C1 segment of cervical spinal cord (tissue), 14 donors: Measurements from ENCODE around the gene SMG6.
"Not testable (repeated sequence)": the region's sequence is repeated elsewhere in the genome, so short reads cannot be mapped to it uniquely, and the experiment has no call there.

ENCODE experiments used
- DNase-seq, 14 donors: peaks; one replicate each; lab custom pipeline; 2025; lab: John Stamatoyannopoulos, UW

Gene SMG6

DNA sequence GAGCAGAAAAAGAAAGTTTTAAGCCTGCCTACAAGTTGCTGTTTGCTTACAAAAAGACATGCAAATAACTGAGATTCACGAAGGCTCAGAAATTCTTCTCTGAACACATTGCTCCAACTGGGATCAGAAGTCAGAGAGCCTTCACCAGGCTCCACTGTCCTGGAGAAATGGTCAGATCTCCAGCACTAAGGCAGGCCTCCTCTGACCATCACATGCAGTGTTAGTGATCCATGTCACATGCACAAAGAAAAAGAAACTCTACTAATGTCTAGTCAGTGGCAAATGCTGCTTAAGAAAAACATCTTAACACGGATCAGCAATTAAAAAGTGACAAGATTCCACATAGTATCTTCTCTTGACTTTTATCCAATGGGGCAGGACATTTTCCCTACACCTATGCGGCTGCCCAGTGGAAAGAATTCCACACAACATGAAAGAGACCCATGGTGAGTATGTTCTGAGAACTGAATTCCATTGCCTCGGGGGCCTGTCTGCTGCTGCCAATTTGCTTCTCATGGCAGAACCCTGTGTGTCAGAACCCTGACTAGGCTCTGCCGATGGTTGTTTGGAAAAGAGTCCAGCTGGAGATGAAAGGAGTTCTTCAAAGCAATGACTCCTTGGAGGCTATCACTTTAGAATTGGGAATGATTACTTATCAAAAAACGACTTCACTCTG lies 152.1 kb downstream of the SMG6 start:
- no peak for DNase-seq

DNA sequence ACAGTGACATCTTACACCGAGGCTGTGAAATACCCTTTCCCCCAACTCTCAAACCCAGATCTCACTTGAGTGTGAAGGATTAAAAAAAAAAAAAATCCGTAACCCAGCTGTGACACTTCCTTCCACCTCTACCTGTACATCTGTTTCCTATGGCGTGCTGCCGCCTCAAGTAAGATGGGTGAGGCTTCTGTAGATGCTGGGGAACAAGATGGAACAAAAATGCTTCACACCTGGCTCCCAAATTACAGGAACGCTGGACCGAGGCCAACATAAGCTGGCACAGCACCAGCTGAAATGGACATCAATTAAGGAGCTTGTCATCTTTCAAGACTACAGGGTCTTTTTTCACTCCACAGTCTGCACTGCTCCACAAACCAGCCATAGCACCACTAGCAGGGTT lies 152.8 kb downstream of the SMG6 start:
- DNase-seq: no peak

DNA sequence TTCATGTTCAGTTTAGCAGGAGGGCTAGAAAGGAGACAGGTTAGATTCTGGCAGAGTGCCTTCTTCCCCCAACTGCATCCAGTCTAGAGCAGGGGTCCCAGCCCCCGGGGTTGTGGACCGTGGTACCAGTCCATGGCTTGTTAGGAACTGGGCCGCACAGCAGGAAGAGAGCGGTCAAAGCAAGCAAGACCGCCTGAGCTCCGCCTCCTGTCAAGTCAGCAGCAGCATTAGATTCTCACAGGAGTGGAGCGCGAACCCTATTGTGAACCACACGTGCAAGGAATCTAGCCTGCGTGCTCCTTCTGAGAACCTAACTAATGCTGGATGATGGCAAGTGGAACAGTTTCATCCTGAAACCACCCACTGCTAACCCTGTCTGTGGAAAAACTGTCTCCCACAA lies 153.7 kb downstream of the SMG6 start:
- DNase-seq: no peak

DNA sequence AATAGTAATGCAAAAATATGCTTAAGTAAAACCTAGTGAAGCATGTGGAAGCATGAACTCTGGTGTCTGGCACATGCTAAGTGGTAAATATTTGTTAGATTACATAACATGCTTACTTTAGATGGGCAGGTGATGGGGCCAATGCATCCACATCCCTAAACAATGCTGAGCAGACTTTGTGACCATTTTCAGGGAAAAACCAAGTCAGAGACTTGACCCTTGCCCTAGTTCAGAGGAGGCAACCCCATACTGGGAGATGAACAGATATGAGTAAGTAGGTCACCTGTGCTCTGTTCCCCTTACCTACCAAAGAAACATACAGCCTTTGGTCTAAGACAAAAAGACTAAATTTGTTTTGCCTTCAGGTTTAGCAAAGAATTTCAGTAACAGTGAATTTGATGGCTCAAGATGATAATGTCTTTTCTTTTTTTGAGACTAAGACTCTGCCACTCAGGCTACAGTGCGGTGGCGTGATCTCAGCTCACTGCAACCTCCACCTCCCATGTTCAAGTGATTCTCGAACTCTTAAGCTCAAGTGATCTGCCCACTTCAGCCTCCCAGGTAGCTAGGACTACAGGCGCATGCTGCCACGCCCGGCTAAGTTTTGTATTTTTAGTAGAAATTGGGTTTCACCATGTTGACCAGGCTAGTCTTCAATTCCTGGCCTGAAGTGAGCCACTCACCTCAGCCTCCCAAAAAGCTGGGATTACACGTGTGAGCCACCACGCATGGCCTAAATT lies 157.3 kb downstream of the SMG6 start:
- no peak for DNase-seq

DNA sequence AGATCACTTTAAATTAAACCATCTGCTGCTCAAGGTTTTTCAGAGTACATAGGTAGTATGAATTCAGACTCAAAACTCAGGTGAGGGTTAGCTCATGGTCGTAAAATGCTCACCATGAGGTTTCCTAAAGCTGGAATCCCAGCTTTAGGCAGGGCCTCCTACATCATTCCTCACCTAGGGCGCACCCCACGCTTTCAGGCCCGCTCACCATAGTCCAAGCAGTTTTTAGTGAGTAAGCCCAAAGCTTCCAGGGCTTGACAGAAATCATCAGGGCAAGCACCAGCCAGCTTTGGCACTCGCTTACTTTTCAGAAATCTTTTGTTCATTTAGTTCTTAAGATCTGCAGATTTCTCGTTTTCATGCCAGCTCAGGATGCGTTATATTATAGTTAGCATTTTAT lies 158.9 kb downstream of the SMG6 start:
- DNase-seq: no peak

DNA sequence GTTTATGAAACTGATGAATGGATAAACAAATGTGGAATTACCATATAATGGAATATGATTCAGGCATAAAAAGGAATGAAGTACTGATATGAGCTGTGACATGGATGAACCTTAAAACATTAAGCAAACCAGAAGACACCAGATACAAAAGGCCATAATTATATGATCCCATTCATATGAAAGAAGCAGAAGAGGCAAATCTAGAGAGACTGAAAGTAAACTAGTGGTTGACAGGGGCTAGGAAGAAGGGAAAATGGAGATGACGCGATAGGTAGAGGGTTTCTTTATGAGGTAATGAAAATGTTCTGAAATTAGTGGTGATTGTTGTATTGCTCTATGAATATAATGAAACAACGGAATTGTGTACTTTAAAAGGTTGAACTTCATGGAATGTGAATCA lies 160.3 kb downstream of the SMG6 start:
- DNase-seq: no peak

DNA sequence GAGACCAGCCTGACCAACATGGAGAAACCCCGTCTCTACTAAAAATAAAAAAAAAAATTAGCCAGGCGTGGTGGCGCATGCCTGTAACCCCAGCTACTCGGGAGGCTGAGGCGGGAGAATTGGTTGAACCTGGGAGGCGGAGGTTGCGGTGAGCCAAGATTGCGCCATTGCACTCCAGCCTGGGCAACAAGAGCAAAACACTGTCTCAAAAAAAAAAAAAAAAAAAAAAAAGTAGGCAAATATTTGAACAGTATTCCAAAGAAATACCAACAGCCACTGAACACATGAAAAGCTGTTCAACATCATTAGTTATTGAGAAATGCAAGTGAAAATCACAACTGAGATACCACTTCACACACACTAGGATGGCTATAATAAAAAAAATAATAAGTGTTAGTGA lies 160.9 kb downstream of the SMG6 start:
- DNase-seq: not testable (repeated sequence)

DNA sequence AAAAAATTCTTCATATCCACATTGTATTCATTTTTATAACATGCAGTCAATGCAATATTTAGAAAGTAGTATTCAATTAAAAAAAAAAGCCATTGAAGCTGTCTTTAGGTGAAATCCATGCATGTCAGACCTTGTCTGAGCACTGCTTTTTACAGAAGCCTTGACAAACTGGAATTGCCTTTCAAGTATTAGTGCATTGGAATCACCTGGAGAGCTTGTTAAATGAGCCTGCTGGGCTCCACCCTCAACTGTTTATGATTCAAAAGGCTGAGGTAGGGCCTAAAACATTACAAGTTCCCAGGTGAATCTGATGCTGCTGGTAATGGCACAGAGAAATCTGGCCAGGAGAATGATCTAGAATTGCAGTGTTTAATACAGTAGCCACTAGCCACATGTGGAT lies 162.9 kb downstream of the SMG6 start:
- DNase-seq: no peak

DNA sequence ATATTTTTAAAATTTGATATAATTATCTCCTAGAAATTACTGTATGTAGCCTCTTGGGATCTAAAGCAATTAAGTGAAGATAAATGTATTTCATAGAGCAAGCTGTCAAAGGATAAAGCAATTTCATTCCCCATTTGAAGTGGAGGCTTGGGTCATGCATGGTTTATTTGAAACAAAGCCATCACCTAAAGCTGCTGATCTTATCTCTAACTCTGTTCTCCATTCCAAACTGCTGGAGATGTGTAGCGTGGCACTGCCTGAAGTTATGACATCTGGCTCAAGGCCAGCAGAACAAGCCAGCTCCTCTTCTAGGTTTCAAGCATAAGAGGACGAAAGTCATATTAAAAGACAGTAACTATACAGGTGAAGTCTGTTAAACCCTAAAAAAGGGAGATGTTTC lies 164.8 kb downstream of the SMG6 start:
- no peak for DNase-seq

DNA sequence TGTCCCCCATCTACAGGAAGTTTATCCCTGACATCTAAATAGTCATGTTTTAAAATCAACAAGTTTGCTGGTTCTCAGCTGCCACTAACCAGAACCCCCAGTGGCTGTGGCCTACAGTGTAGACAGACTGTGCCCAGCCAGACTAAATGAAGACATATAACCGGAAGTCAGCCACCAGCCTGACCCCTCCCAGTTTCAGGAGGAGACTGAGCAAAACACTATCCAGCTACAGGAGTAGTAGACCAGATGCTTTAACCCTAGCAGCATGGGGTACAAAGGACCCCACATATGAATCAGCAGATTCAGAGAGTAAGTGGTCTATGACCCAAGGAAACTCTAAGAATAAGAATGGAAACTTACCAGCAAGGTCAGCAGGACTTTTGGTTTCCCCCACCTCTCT lies 165.3 kb downstream of the SMG6 start:
- no peak for DNase-seq

DNA sequence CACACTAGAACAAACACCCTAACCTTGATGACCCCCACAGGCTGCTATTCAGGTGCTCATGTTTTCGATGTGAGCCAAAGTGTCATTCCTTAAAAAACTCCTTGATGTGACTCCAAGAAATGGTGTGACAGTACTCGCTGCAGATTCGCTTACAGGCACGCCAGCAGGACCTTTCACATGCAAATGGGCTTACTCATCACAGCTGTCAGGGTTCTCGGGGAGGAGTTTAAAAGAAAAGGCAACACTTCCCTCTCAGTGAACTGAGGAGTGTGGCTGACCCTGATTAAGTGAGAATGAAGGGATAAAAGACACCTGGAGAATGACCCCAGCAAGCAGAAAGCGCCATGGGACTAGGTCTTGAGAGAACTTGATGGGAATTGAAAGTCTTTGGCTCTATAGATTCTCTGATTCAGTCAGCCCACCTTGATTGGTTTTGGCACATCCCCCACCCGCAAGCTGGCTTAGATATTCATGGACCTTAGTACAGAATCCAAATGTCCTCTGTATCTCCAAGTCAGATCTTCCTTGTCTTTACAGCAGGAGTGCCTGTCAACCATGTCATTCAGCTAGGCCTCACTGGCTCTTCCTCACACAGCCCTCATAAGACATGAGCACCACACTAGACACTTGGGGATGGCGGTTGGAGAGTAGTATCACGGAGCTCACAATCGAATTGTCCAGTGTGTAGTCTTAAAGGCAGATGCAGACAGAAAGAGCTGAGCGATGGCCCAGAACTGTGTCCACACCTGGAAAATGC lies 166.1 kb downstream of the SMG6 start:
- no peak for DNase-seq

DNA sequence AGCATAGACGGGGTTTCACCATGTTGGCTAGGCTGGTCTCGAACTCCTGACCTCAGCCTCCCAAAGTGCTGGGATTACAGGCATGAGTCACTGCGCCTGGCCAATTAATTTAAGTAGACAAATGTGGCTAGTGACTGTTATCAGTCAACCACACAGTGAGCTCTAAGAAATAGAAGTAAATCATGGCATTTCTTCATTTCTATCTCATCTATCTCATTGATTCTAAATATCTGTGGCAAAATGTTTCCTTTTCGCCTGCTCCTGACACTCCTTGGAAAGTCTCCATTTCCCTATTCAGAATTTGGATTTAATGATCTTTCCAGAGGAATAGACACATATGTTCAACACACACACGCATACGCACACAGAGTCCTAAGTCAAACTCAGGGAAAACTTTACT lies 167.3 kb downstream of the SMG6 start:
- no peak for DNase-seq

DNA sequence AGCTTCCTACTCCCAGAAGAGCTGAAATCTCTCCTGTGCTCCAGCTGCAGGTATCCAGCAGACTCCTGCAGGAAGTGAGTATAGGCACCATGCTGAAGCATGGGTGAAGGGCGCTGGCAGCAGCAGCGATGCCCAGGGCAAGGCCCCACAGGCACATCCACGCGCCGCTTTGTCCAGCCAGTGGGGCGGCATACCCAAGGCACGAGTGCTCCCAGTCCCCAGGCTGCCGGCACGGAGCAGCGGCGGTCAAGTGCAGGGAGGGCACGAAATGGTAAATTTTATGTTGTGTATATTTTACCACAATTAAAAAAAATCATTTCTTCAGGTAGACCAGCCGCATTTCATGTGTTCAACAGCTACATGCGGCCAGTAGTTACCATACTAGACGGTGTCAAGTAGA lies 175.6 kb downstream of the SMG6 start:
- DNase-seq: no peak

DNA sequence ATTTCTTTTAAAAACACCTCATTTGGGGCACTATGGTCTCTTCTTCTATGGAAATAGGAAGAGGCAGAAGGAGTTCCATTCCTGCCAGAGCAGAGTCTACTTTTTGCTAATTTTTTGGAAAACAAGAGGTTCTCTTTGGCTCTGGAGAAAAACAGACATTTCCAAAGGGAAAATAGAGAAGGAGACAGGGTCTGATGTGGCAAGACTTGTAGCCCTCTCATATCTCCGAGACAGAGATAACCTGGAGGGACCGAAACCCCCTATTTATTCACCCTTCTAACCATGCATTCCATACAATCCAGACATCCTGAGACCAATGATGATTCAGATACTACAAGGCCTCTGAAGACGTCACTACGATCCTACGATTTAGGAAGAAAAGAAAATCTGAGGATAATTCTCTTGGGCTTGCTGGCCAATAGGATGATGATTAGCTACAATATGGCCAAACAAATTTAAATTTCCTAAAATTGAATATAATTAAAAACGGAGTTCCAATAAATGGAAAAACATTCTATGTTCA lies 178.5 kb downstream of the SMG6 start:
- no peak for DNase-seq

DNA sequence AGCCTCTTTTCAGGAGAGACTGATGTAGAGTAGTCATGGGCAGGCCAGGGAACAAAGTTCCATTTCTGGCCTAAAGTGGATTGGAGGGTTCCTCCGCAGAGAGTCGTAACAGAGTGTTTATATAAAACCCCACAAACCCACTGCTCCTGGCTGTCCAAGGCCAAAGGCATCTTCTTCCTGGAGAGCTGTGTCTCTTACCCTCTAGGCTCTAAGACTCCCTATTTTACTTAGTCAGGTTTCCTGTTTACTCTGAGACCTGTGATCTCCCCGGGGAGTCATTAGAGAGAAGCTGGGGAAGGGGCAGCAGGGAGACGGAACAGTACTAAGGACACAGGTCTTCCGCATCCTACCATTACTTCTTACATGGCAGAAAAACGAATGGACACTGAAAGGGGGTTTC lies 179.2 kb downstream of the SMG6 start:
- no peak for DNase-seq

DNA sequence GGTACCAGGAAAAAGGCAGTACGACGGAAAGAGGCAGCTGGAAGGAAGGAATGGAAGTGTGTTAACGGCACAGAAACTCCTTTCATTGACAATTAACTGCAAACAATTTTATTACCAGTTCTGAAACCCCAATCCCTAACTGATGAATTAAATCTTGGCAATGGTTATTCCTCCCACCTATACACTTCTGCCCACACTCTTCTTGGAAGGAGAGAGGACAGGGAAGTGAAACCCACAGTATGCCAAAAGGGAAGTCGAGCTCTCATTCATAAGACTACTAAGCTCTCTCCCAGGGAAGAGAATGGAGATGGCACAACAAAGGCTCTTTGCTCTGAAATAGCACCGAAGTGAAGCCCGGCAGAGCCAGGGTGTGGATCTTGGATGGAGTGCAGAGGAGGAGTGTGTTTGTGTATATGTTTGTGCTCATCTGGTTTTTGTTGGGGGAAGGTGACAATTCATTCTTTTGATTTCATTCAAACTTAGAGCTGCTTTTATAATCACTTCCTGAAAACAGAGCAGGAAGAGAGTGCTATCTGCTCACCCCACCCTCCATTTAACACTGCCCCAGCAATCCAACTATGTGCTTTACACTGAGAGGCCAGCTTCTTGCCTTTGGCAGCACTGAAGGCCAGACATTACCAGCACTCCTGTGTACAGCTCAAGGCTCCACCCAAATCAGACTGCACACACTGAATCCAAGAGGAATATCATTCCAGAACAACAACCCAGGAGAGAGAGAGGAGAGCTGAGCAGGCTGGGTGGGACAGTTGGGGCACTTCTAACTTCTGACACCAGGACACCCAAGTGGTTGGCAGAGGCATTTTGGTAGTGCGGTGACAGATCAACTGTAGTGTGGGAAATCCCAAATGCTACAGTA lies 180.0 kb downstream of the SMG6 start:
- DNase-seq: peak in 9 of 14 donors; percentile 7 to 45 (median 25)

DNA sequence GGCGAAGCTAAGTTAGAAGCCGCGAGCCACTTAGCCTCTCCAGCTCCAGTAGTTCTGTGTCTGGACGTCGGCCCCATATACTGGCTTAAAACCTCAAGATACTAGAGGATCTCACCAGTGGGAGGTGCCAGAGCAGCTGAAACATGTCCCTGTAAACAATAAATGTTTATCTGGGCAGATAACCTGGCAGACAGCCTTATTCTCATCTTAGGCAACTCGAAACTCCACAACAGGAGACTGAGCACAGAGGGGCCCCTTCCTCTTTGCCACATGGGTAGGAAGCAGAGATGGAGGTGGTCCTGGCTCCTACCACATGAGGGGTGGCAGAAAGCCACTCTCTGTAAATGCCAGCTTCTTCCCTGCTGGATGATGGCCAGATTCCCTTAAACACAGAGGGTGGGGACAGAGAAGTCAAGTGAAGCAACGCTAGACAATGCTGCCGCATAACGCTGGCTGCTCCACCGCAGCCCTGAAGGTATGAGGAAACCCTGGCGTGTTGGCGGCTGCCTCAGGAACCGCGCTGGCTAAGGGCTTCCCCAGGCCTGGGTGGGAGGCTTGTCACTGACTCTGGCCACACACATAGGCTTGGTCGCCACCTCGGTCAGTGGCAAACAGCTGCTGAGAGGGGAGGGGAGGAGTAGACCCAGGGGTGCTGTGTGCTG lies 180.8 kb downstream of the SMG6 start:
- peak in 11 of 14 donors; percentile 11 to 67 (median 40) for DNase-seq

DNA sequence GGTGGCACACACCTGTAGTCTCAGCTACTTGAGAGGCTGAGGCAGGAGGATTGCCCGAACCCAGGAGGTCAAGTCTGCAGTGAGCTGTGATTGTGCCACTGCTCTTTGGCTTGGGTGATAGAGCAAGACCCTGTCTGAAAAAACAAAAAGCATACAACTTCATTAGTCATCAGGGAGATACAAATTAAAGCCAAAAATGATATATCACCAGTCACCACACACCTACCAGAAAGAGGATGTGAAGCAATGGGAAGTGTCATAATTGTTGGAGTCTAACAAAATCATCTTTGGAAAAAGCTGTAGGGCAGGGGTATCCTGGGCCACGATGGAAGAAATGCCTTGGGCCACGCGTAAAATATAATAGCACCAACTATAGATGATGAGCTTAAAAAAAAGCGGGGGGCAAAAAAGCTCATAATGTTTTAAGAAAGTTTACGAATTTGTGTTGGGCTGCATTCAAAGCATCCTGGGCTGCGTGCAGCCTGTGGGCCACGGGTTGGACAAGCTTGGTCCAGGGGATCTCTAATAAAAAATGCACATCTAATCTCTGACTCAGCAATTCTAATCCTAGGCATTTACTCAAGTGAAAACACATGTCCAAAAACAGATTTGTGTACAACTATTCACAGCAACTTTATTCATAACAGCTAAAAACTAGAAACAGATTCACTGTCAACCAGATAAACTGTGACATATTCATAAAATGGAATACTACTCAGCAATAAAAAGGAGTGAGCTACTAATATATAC lies 182.8 kb downstream of the SMG6 start:
- DNase-seq: no peak

DNA sequence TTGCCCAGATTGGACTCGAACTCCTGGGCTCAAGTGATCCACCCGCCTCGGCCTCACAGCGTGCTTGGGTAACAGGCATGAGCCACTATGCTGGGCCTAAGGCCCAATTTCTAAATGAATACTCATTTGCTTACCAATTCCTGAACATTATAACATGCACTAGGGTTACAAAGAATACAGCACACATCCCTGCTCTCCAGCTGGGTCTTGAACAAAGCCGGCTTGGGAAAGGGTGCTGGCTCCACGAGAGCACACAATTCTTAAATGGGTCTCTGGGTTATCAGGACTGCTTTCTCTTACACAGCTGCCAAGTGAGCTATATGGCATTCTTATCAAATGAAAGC lies 190.3 kb downstream of the SMG6 start:
- no peak for DNase-seq

DNA sequence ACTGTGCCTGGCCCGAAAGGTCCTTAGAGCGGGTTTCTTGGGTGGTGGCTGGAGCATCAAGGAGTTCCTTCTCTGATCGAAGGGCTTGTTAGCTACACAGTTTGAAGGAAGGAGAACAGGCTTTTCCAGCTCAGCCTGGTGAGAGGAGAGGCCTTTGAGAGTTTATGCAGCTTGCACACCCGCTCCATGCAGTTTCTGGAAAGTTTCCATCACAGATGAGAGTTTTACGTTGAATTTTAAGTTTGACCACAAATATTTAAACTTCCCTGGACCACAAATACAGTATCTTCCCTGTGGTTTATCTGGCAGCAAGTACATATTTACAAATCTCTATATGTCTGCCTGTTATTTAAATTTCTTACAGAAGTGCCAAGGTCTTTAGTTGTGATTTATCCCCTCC lies 191.9 kb downstream of the SMG6 start:
- DNase-seq: no peak
